ENCODE data around the gene MGLL.

The MGLL gene

GRCh38 chr3:127729556-127730056 lies 92.7 kb downstream of the MGLL start:
- Histone ChIP-seq H3K79me2 (ENCODE audit: low read length) (peaks cover 21% of the 10 kb centered on the region), H3K27me3 (replicated peaks; ENCODE audit: insufficient read depth, low read length) (no peaks in the 10 kb centered on the region), H3K9me2 (replicated peaks; ENCODE audit: insufficient read depth, low read length) (no peaks in the 10 kb centered on the region), H4K20me1 (ENCODE audit: insufficient read depth, low read length) (no peaks in the 10 kb centered on the region), H3K9ac (ENCODE audit: low read length) (no peak overlapping the region), H3K4me1 (ENCODE audit: low read length) (peaks cover 7% of the 10 kb centered on the region), H3K27ac (ENCODE audit: low read length) (no peak overlapping the region), H3K4me3 (ENCODE audit: low read length) (no peak overlapping the region), H3K9me3 (replicated peaks; ENCODE audit: insufficient read depth, low read length) (no peaks in the 10 kb centered on the region), H3K4me2 (ENCODE audit: low read depth, low read length) (no peak overlapping the region), H2AFZ (ENCODE audit: low read length) (no peak overlapping the region), H3K36me3 (replicated peaks; ENCODE audit: insufficient read depth, low read length) (no peaks in the 10 kb centered on the region), H3F3A (ENCODE audit: insufficient read depth, low read length) (no peaks in the 10 kb centered on the region)
- no peak for DNase-seq
- no peak for TF ChIP-seq EZH2 (optimal IDR thresholded peaks at IDR 0.05; ENCODE audit: low read depth, low read length)

- Histone ChIP-seq H3K4me1 (ENCODE audit: low read length) (no peaks in the 10 kb centered on the region), H3K9ac (ENCODE audit: low read length) (no peak overlapping the region), H2AFZ (ENCODE audit: low read length) (no peak overlapping the region), H3K27me3 (replicated peaks; ENCODE audit: insufficient read depth, low read length) (no peaks in the 10 kb centered on the region), H3K4me2 (ENCODE audit: low read depth, low read length) (no peak overlapping the region), H3K9me3 (replicated peaks; ENCODE audit: insufficient read depth, low read length) (no peaks in the 10 kb centered on the region), H3K4me3 (ENCODE audit: low read length) (no peak overlapping the region), H3K27ac (ENCODE audit: low read length) (no peak overlapping the region), H3K79me2 (ENCODE audit: low read length) (peaks cover 10% of the 10 kb centered on the region; the same call in 1 of the 2 replicates), H3K9me2 (replicated peaks; ENCODE audit: insufficient read depth, low read length) (no peaks in the 10 kb centered on the region), H4K20me1 (ENCODE audit: insufficient read depth, low read length) (no peaks in the 10 kb centered on the region), H3F3A (ENCODE audit: insufficient read depth, low read length) (no peaks in the 10 kb centered on the region), H3K36me3 (replicated peaks; ENCODE audit: insufficient read depth, low read length) (no peaks in the 10 kb centered on the region)
- TF ChIP-seq EZH2 (optimal IDR thresholded peaks at IDR 0.05; ENCODE audit: low read depth, low read length) = no peak
- TF ChIP-seq EZH2phosphoT487 (IDR thresholded peaks at IDR 0.05; ENCODE audit: low read length) = no peak
- no peak for TF ChIP-seq CTCF (IDR thresholded peaks at IDR 0.05; ENCODE audit: low read length)
- no peak for DNase-seq
Measured at GRCh38 chr3:127728417-127729015, 93.8 kb downstream of the MGLL start.

- Histone ChIP-seq H3K4me2 (ENCODE audit: low read depth, low read length) (no peak overlapping the region), H4K20me1 (ENCODE audit: insufficient read depth, low read length) (no peaks in the 10 kb centered on the region), H3K79me2 (ENCODE audit: low read length) (0 out of 2 replicates have a peak, but pooled peaks cover 5% of the 10 kb centered on the region), H2AFZ (ENCODE audit: low read length) (no peak overlapping the region), H3K27ac (ENCODE audit: low read length) (no peak overlapping the region), H3K9me3 (replicated peaks; ENCODE audit: insufficient read depth, low read length) (no peaks in the 10 kb centered on the region), H3K36me3 (replicated peaks; ENCODE audit: insufficient read depth, low read length) (no peaks in the 10 kb centered on the region), H3K9ac (ENCODE audit: low read length) (no peak overlapping the region), H3K4me1 (ENCODE audit: low read length) (no peaks in the 10 kb centered on the region), H3F3A (ENCODE audit: insufficient read depth, low read length) (no peaks in the 10 kb centered on the region), H3K9me2 (replicated peaks; ENCODE audit: insufficient read depth, low read length) (no peaks in the 10 kb centered on the region), H3K4me3 (ENCODE audit: low read length) (no peak overlapping the region), H3K27me3 (replicated peaks; ENCODE audit: insufficient read depth, low read length) (no peaks in the 10 kb centered on the region)
- DNase-seq = no peak
- TF ChIP-seq CTCF (IDR thresholded peaks at IDR 0.05; ENCODE audit: low read length) (no peak), EZH2 (optimal IDR thresholded peaks at IDR 0.05; ENCODE audit: low read depth, low read length) (no peak), EZH2phosphoT487 (IDR thresholded peaks at IDR 0.05; ENCODE audit: low read length) (no peak)
Measured at GRCh38 chr3:127726894-127727293, 95.4 kb downstream of the MGLL start.

- Histone ChIP-seq H3K4me3 (ENCODE audit: low read length) (no peak overlapping the region), H3K36me3 (replicated peaks; ENCODE audit: insufficient read depth, low read length) (no peaks in the 10 kb centered on the region), H3F3A (ENCODE audit: insufficient read depth, low read length) (no peaks in the 10 kb centered on the region), H3K4me2 (ENCODE audit: low read depth, low read length) (no peak overlapping the region), H3K9me3 (replicated peaks; ENCODE audit: insufficient read depth, low read length) (no peaks in the 10 kb centered on the region), H3K79me2 (ENCODE audit: low read length) (no peaks in the 10 kb centered on the region), H2AFZ (ENCODE audit: low read length) (no peak overlapping the region), H4K20me1 (ENCODE audit: insufficient read depth, low read length) (no peaks in the 10 kb centered on the region), H3K9ac (ENCODE audit: low read length) (no peak overlapping the region), H3K27ac (ENCODE audit: low read length) (no peak overlapping the region), H3K9me2 (replicated peaks; ENCODE audit: insufficient read depth, low read length) (no peaks in the 10 kb centered on the region), H3K4me1 (ENCODE audit: low read length) (no peaks in the 10 kb centered on the region), H3K27me3 (replicated peaks; ENCODE audit: insufficient read depth, low read length) (no peaks in the 10 kb centered on the region)
- DNase-seq = no peak
- TF ChIP-seq EZH2 (optimal IDR thresholded peaks at IDR 0.05; ENCODE audit: low read depth, low read length) (no peak), CTCF (IDR thresholded peaks at IDR 0.05; ENCODE audit: low read length) (no peak), EZH2phosphoT487 (IDR thresholded peaks at IDR 0.05; ENCODE audit: low read length) (no peak)
Measured at GRCh38 chr3:127723011-127723567, 99.2 kb downstream of the MGLL start.

Data from MM.1S (cell line).